Activated CD8-positive, alpha-beta memory T cell treated with anti-CD3 and anti-CD28 coated beads, Interleukin-2, amount 50 U/mL, for 4 hours (primary cell): ENCODE data around the gene SLC6A2.
"Not testable (repeated sequence)": the region's sequence is repeated elsewhere in the genome, so short reads cannot be mapped to it uniquely, and the experiment has no call there.

Experiments
- DNase-seq: peaks from one replicate; pipeline ENCODE4 v3.0.0-alpha.2; 2020

The SLC6A2 gene

DNA sequence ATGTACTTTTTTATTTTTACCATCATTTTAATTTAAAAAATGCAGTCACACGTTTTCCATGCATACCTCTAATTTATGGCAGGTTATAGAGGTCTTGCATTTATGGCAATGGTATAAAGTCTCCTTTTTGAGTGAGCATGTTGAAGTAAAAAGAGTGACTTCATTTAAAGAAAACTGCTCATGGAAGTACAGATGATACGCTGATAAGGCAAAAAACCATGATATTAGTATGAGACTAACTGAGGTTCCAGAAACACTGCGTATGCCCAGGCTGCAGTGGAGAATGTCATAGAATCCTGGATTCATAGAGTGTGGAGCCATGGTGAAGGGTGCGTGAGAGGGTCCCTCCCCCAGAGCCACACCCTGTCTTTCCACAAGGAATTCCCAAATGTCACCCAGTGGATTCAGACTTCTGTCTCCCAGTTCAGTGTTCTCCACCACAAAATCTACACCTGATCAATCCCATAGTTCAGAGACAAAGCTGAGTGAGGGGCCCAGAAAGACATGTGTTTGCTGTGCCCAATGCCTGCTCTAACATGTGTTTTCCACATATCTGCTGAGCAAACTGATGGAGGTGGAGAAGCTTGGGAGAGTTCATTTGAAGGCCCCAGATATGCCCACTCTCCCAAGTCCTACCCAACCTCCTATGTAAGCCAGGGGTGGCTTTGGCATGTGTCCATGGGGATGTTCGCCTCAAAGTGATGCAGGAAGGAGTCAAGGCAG lies 69.4 kb downstream of the SLC6A2 start:
- DNase-seq = no peak

- DNase-seq = no peak
These were observed 73.0 kb downstream of the SLC6A2 start for GRCh38 chr16:55728797-55729196.

- no peak for DNase-seq
These were observed 74.3 kb downstream of the SLC6A2 start for GRCh38 chr16:55730115-55730514.

GRCh38 chr16:55732496-55732895 lies 76.7 kb downstream of the SLC6A2 start:
- DNase-seq = no peak

DNA sequence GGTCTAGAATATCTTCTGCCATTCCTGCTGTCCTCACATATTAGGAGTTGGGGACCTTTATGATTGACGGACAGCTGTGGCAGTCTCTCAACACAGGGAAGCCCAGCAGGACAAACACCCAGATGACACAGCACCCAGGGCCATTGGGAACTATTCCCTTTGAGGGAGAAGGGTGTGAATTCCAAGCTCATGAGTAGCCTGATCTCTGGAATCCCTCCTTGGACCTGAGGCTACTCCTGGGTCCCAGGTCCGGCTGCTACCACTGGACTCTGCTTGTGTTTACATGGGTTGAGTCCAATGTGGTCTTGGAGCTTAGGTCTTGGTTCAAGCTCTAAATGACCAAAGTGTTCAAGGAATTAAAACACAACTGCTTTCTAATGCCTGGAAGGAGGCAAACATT lies 78.9 kb downstream of the SLC6A2 start:
- DNase-seq = no peak

DNA sequence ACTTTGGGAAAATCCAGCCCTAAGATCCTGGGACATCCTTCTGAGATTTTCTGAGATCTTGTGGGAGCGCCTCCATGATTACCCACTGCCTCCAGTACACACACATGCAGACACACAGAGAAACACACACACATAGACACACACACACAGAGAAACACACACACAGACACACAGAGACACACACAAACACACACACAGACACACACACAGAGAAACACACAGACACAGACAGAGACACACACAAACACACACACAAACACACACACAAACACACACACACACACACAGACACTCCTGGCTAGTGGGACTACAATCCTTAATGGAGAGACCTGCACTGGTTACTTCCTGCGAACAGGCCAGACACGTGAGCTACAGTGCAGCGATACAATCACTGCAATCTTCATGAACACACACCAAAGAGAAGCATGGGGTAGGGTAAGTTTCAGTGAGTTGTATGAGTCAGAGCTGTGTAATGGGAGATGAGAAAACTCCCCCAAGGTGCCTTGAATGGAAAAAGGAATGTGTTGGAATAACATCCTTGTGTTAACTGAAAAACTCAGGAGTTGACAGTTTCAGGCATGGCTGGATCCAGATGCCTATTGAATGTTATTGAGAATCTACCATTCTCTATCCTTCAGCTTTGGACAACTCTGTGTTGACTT lies 79.5 kb downstream of the SLC6A2 start:
- no peak for DNase-seq

DNA sequence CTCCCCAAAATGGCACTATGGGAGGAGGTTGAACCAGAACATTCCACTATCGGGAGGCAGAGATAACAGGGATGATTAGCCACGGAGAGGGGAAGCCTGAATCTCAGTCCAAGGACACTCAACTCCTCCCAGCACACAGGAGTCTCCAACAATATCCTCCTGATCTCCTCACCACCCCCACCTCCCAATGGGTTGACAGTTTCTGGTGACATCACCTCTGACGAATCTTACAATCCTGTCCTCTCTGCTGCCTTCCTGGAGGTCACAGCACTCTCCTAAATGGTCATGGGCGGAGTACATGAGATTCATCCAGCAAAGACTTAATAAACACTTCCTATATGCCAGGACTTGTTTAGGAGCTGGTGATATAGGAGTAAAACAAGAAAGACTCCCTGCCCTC lies 80.9 kb downstream of the SLC6A2 start:
- DNase-seq = no peak

GRCh38 chr16:55737318-55737717 lies 81.5 kb downstream of the SLC6A2 start:
- DNase-seq = no peak

GRCh38 chr16:55737966-55738365 lies 82.2 kb downstream of the SLC6A2 start:
- DNase-seq = no peak

DNA sequence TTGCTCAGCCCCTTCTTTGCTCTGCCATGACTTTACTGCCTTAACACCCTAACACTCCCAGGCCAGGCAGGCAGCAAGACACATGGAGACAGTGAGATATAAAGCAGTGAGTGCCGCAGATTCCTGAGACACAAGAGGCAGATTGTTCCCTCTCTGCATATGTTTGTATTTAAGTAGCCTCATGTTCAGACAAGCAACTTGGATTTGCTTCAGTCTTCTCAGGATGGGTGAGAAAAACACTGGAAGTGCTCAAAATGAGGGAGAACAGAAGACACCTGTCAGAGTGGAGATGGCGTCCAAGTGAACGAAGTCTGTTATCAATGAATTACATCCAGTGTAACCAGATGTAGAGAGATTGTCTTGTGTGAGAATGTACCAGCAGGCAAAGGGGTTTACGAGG lies 90.3 kb downstream of the SLC6A2 start:
- no peak for DNase-seq

- DNase-seq = no peak
These were observed 92.0 kb downstream of the SLC6A2 start for GRCh38 chr16:55747785-55748184.

DNA sequence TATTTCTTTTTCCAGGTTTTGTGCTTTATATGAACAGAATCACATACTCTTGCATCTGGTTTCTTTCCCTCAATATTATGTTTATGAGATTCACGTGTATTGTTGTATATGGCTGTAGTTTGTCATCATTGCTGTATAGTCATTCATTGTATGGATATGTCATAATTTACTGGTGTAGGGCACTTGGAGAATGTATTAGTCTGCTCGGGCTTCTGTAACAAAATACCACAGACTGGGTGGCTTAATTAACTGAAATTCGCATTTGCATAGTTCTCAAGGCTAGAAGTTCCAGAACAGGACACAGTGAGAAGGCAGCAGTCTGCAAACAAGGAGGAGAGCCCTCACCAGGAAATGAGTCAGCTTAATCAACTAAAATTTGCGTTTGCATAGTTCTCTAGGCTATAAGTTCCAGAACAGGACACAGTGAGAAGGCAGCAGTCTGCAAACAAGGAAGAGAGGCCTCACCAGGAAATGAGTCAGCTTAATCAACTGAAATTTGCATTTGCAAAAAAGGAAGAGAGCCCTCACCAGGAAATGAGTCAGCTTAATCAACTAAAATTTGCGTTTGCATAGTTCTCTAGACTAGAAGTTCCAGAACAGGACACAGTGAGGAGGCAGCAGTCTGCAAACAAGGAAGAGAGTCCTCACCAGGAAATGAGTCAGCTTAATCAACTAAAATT lies 96.8 kb downstream of the SLC6A2 start:
- DNase-seq = not testable (repeated sequence)

GRCh38 chr16:55753145-55753631 lies 97.4 kb downstream of the SLC6A2 start:
- not testable (repeated sequence) for DNase-seq
